Panc1 (cell line): ENCODE data around the gene PRKG1. TPM values are rescaled to one million over a fixed set of nuclear protein-coding genes. Genes with fewer than 3 reads are reported as not detected.

Experiments used
- ATAC-seq: fragments of 200-7000 bp; cut with Tn5 transposase; 2 replicates; pipeline ENCODE4 v1.9.1; 2020; ENCODE audit warnings: mild to moderate bottlenecking, moderate library complexity
- BruUV-seq: library from RNA; stranded (reverse); fragments of 400-500 nt; replicated peaks from 2 replicates; lab custom pipeline; 2021; lab: Mats Ljungman, UMichigan
- CTCF ChIA-PET: fragments of 300-600 bp; sonication (Branson Sonifier 250); formaldehyde crosslinking; loops from one replicate; lab custom pipeline; 2022; ENCODE audit warnings: antibody characterized with exemption; lab: Charles Lee
- POLR2A ChIA-PET: fragments of 300-600 bp; sonication (Branson Sonifier 250); formaldehyde crosslinking; loops from one replicate; lab custom pipeline; 2022; ENCODE audit warnings: antibody characterized with exemption; lab: Charles Lee
- DNase-seq: peaks from one replicate; pipeline ENCODE4 v3.0.0-alpha.2; 2010; ENCODE audit warnings: low read depth, low spot score
- H3K27ac ChIP-seq: 2 replicates; pipeline ENCODE4 v1.5.1; 2011; ENCODE audit warnings: mild to moderate bottlenecking, low read length, inconsistent platforms
- H3K27me3 ChIP-seq: fragments of 200-500 bp; sonication (Bioruptor generic); 2 replicates; pipeline ENCODE4 v1.6.0; 2014; ENCODE audit warnings: low read length, inconsistent platforms; ENCODE audit not compliant: control insufficient read depth, insufficient read depth
- H3K36me3 ChIP-seq: fragments of 200-500 bp; sonication (Bioruptor generic); 2 replicates; pipeline ENCODE4 v1.5.1; 2014; ENCODE audit warnings: inconsistent platforms, mild to moderate bottlenecking, low read length, moderate library complexity; ENCODE audit not compliant: control insufficient read depth, insufficient read depth
- H3K4me1 ChIP-seq: 2 replicates; pipeline ENCODE4 v1.5.1; 2011; ENCODE audit warnings: inconsistent platforms, mild to moderate bottlenecking, low read length, moderate library complexity; ENCODE audit not compliant: control insufficient read depth, insufficient read depth
- H3K4me3 ChIP-seq, 2 experiments: 2 replicates each; pipeline ENCODE4 v1.5.1; 2011 to 2012; ENCODE audit warnings: low read depth in 2 of 2, low read length in 2 of 2, mild to moderate bottlenecking in 2 of 2, inconsistent platforms in 1 of 2, moderate library complexity in 1 of 2
- H3K9me3 ChIP-seq: fragments of 200-500 bp; sonication (Bioruptor generic); 2 replicates; pipeline ENCODE4 v1.5.1; 2014; ENCODE audit warnings: low read depth, mild to moderate bottlenecking, inconsistent platforms, low read length, moderate library complexity; ENCODE audit not compliant: control insufficient read depth, insufficient read depth
- POLR2AphosphoS5 ChIP-seq: IDR thresholded peaks from 2 replicates; pipeline ENCODE4 v1.6.1; 2012; ENCODE audit warnings: mild to moderate bottlenecking, low read depth, low read length, moderate library complexity
- REST ChIP-seq, 2 experiments: IDR thresholded peaks; 2 replicates each; pipeline ENCODE4 v1.6.1; 2011 to 2012; ENCODE audit warnings: low read depth in 2 of 2, control low read depth in 1 of 2, low read length in 1 of 2, mild to moderate bottlenecking in 1 of 2, moderate library complexity in 1 of 2; ENCODE audit not compliant: insufficient read depth in 1 of 2
- SIN3A ChIP-seq: IDR thresholded peaks from 2 replicates; pipeline ENCODE4 v1.6.1; 2012; ENCODE audit warnings: low read depth, mild to moderate bottlenecking, low read length, moderate library complexity, borderline replicate concordance; ENCODE audit not compliant: insufficient read depth
- TCF7L2 ChIP-seq: IDR thresholded peaks from 2 replicates; pipeline ENCODE4 v1.6.1; 2011; ENCODE audit warnings: mild to moderate bottlenecking, low read depth, low read length, inconsistent platforms
- in situ Hi-C: cut with HindIII; loops from 2 replicates; pipeline ENCODE4 v1.10.0; 2016; ENCODE audit warnings: low sequenced_read_pairs, low pct_unique_long_range_greater_than_20kb
- intact Hi-C: fragments of 100-400 bp; cut with micrococcal nuclease; formaldehyde crosslinking; loops from one replicate; pipeline ENCODE4 v1.10.0; 2022; ENCODE audit not compliant: unreplicated experiment
- total RNA-seq: library from RNA; stranded (reverse); gene quantifications from one replicate; pipeline ENCODE4 v1.2.1, GENCODE V29; 2021; ENCODE audit not compliant: unreplicated experiment
- TF ChIP-seq, protein P1 (sequence below): fragments of 450-650 bp; IDR thresholded peaks from 2 replicates; pipeline ENCODE4 v1.5.1; 2017; ENCODE audit warnings: mild to moderate bottlenecking

PRKG1 gene
- total RNA-seq, 1 experiment from 2014 or later, result 0.92 TPM

DNA sequence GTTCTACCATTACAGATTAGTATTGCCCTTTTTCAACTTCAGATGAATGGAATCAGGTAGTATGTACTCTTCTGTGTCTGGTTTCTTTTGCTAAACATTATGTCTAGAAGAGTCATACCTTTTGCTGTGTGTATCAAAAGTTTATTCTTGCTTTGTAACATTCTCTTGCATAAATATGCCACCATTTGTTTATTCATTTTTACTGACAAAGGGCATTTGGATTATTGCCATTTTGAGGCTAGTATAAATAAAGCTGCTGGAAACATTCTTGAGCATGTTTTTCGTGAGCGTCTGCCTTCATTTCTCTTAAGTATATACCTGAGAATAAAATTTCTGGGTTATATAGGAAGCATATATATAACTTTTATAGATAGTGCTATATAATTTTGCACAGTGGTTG, 746.8 kb downstream of the PRKG1 start:
- Histone ChIP-seq H3K27me3 (no peaks in the 10 kb centered on the region; the same call in 1 of the 2 replicates), H3K4me3 (no peak overlapping the region), H3K36me3 (no peaks in the 10 kb centered on the region; the same call in 1 of the 2 replicates), H3K4me1 (no peaks in the 10 kb centered on the region), H3K9me3 (no peaks in the 10 kb centered on the region), H3K27ac (no peak overlapping the region)
- ChIA-PET CTCF (no interaction called here), POLR2A (no interaction called here)
- intact Hi-C loops, result no loop called here
- ATAC-seq (no peak), DNase-seq (no peak)
- no TSS peak for BruUV-seq
- in situ Hi-C loops, result no loop called here
- no peak for TF ChIP-seq SIN3A
- TF ChIP-seq, protein P1, sequence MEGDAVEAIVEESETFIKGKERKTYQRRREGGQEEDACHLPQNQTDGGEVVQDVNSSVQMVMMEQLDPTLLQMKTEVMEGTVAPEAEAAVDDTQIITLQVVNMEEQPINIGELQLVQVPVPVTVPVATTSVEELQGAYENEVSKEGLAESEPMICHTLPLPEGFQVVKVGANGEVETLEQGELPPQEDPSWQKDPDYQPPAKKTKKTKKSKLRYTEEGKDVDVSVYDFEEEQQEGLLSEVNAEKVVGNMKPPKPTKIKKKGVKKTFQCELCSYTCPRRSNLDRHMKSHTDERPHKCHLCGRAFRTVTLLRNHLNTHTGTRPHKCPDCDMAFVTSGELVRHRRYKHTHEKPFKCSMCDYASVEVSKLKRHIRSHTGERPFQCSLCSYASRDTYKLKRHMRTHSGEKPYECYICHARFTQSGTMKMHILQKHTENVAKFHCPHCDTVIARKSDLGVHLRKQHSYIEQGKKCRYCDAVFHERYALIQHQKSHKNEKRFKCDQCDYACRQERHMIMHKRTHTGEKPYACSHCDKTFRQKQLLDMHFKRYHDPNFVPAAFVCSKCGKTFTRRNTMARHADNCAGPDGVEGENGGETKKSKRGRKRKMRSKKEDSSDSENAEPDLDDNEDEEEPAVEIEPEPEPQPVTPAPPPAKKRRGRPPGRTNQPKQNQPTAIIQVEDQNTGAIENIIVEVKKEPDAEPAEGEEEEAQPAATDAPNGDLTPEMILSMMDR, result no peak
- TF ChIP-seq POLR2AphosphoS5, result no peak
- no peak for TF ChIP-seq TCF7L2
- no peak for TF ChIP-seq REST (IDR thresholded peaks at IDR 0.05; ENCODE audit: insufficient read depth in 1 of 2, low read depth in 2 of 2, low read length in 1 of 2)

- BruUV-seq, result no TSS peak
- in situ Hi-C loops (no loop called here), intact Hi-C loops (no loop called here)
- Histone ChIP-seq H3K27ac (no peak overlapping the region), H3K27me3 (no peaks in the 10 kb centered on the region; the same call in 1 of the 2 replicates), H3K9me3 (no peaks in the 10 kb centered on the region), H3K4me3 (no peak overlapping the region), H3K4me1 (no peaks in the 10 kb centered on the region), H3K36me3 (no peaks in the 10 kb centered on the region; the same call in 1 of the 2 replicates)
- ChIA-PET POLR2A (no interaction called here), CTCF (no interaction called here)
- TF ChIP-seq, protein P1, result no peak
- TF ChIP-seq POLR2AphosphoS5 (no peak), TCF7L2 (no peak), REST (IDR thresholded peaks at IDR 0.05; ENCODE audit: insufficient read depth in 1 of 2, low read depth in 2 of 2, low read length in 1 of 2) (no peak), SIN3A (no peak)
- ATAC-seq (no peak), DNase-seq (no peak)
These were observed 747.5 kb downstream of the PRKG1 start for GRCh38 chr10:51821745-51822144.
